ENCODE measurements around the gene DLX3.
A peak's percentile ranks its signal among the peaks of the same experiment; 100 is the strongest.

DLX3 gene

DNA sequence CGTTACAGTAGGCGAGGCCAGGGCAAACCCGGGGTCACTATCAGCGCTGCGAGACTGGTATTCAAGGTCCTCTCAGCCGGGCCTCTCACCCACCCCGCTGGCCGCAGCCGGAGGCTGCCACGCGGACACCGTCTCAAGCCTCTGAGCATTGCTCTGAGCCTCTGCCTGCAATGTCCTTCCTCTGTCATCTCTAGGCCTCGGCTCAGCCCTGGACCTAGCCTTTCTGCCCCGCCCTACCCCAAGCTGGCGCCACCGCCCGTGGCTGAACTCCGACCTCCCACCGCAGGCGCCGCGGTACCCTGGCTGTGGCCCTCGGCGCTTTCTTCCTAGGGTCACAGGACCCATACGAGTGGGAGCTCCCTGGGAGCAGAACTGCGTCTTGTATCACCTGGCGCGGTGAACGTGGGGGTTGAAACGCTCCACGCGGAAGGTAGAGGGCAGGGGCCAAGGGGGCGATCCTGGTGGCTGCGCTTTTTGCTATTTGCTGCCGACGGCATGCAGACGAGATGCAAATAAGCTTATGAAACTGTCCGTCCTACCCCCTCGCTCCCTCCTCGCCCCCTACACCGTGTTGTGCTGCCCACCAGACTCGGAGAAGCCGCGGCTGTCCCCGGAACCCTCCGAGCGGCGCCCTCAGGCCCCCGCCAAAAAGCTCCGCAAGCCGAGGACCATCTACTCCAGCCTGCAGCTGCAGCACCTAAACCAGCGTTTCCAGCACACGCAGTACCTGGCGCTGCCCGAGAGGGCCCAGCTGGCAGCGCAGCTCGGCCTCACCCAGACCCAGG is 22.3 kb downstream of the DLX3 start:
- no peak for DNase-seq (ENCODE audit: low read depth in 2 of 2)

DNA sequence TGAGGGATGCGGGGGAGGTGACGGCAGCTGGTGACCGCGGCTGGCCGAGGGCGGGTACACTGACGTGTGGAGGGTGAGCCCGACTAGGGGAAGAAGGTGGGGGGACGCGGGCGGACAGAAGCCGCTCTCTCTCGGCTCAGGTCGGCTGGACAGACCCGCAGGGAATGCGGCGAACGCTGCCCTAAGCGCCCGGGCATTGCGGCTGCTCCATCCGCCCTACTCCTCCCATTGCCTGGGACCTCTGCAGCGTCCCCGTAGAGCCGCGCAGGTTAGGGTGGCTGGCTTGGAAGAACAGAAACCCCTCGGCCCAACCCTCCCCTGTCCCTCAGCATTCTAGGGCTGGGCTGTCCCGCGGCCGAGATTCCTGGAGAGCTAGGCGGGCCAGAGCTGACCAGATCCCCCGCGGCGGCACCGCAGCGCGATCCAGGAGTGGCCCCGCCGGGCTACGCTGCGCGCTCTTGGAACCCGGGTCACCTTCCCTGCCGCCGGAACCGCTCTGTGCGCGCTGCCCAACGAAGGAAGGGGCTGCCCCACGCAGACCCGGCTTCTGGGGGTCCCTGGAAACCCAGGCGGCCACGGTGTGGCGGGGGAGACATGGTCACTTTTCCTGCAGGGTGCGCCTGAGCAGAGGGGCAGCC is 23.1 kb downstream of the DLX3 start:
- no peak for DNase-seq (ENCODE audit: low read depth in 2 of 2)

- DNase-seq (ENCODE audit: low read depth in 2 of 2): no peak
Observed at GRCh38 chr17:49971199-49971847, 23.7 kb downstream of the DLX3 start.

GRCh38 chr17:49970498-49970897 is 24.5 kb downstream of the DLX3 start:
- no peak for DNase-seq (ENCODE audit: low read depth in 2 of 2)

DNA sequence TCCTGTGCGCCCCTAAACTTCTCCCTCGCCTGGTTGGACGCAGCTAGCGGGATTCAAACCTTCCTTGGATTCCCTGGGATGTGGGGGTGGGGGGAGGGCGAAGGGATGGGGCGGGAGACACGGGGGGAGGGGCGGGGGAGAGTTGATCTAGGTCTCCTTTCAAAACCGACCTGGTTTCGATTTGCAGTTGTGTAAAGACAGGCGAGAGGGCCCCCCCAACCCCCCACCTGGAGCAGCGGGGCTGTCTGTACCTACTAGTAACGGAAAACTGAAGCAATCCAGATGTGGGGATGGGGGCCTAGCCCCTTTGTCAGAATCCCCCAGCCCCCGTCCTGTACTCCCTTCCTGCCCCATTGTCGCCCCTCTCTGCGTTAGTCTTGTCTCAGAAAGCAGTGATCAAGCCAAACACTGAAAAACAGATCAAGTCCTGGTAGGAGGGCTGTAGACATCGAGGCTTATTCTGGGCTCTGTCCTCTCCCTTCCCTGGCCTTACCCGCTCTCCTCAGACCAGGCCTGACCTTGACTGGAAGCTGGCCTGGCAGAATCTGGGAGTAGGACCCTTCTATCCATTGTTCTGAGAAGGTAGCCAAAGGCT is 25.1 kb downstream of the DLX3 start:
- DNase-seq (ENCODE audit: low read depth in 2 of 2): no peak

DNA sequence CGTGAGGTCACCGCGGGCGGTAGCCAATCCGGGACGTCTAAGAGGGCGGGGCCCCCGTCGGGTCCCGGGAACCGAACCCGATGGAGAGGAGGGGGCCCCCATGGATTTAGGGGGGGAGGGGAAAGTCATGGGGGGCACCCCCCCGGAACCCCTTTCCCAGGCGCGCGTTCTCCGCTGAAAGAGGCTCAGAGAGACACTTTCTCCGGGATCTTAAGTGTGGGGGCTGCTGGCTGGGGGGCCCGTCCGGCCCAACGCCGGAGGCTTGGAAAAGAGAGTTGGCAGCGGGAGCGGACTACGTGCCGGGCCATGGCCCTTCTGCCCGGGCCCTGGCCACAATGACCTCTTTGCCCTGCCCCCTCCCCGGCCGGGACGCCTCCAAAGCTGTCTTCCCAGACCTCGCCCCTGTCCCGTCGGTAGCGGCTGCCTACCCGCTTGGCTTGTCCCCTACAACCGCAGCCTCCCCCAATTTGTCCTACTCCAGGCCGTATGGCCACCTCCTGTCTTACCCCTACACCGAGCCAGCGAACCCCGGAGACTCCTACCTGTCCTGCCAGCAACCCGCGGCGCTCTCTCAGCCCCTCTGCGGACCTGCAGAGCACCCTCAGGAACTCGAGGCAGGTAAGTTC is 25.8 kb downstream of the DLX3 start, which contains the start of gene DLX4:
Gene DLX4 (plus strand): TSS at position 57 of the 626 bp plus-strand sequence. CDS start 279 bp downstream, at position 336.
- DNase-seq (ENCODE audit: low read depth in 2 of 2): peak in 1 of 2 donors; percentile 67

- peak; percentile 62 for DNase-seq (ENCODE audit: low read depth in 2 of 2)
Observed at GRCh38 chr17:49968405-49969133, 26.5 kb downstream of the DLX3 start.

DNA sequence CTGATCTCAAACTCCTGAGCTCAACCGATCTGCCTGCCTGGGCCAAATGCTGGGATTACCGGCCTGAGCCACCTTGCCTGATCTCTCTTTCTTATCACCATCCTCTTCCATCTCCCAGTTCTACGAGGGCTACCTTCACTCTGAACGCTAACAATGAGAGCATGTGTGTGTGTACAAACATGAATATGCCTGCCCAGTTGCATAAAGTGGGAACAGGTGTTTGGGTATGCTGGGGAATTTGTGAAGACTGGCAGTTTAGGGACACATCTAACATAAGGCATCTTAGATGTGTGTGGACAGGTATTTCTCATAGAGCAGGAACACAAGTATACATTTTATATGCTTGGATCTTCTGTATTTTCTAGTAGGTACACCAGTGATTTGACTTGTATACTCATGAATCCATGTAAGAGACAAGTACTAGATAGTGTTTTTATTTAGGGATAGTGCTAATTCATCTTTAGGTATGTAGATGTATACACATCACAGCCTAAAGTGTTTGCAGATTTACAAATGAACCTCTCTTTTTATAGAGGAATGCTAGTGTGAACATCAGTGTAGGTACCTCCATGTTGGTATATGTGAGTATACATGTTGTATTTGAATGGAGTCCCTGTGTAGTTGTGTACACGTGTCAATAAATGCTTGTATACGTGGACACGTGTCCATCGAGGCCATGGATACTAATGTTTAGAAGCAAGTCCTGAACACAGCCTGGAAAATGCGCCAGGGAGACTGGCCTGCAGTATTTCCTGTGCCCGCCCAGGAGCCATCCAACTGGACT is 27.2 kb downstream of the DLX3 start:
- DNase-seq (ENCODE audit: low read depth in 2 of 2): no peak

DNA sequence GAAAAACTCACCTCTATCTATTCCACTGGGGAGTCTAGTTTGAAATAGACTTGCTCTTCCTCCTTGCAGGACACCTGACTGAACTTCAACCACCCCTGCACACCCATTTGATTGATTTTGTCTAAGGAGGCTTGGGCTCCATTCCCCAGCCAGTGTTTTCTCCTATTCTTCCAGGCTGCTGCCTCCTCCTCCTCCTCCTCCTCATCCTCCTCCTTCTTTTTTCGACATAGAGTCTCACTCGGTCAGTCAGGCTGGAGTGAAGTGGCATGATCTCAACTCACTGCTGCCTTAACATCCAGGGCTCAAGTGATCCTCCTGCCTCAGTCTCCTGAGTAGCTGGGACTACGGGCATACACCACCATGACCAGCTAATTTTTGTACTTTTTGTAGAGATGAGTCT is 27.8 kb downstream of the DLX3 start:
- DNase-seq (ENCODE audit: low read depth in 2 of 2): no peak

GRCh38 chr17:49966767-49967166 is 28.3 kb downstream of the DLX3 start:
- DNase-seq (ENCODE audit: low read depth in 2 of 2): no peak

- DNase-seq (ENCODE audit: low read depth in 2 of 2): no peak
Observed at GRCh38 chr17:49965524-49965909, 29.5 kb downstream of the DLX3 start.

- no peak for DNase-seq (ENCODE audit: low read depth in 2 of 2)
Observed at GRCh38 chr17:49964769-49965523, 30.1 kb downstream of the DLX3 start.

- DNase-seq (ENCODE audit: low read depth in 2 of 2): no peak
Observed at GRCh38 chr17:49964303-49964768, 30.7 kb downstream of the DLX3 start.

GRCh38 chr17:49963626-49964302 is 31.3 kb downstream of the DLX3 start:
- no peak for DNase-seq (ENCODE audit: low read depth in 2 of 2)

GRCh38 chr17:49963309-49963625 is 31.8 kb downstream of the DLX3 start:
- no peak for DNase-seq (ENCODE audit: low read depth in 2 of 2)

- no peak for DNase-seq (ENCODE audit: low read depth in 2 of 2)
Observed at GRCh38 chr17:49962599-49963308, 32.3 kb downstream of the DLX3 start.

GRCh38 chr17:49959183-49959935 is 35.7 kb downstream of the DLX3 start:
- DNase-seq (ENCODE audit: low read depth in 2 of 2): no peak

- no peak for DNase-seq (ENCODE audit: low read depth in 2 of 2)
Observed at GRCh38 chr17:49958723-49959122, 36.3 kb downstream of the DLX3 start.
